Kidney tubule cell (primary cell): ENCODE data around the gene DEAF1.
"Not testable (repeated sequence)": the region's sequence is repeated elsewhere in the genome, so short reads cannot be mapped to it uniquely, and the experiment has no call there.

Experiments used
- DNase-seq: peaks from one replicate; pipeline ENCODE4 v3.0.0-alpha.2; 2018; ENCODE audit warnings: low spot score

The DEAF1 gene

DNA sequence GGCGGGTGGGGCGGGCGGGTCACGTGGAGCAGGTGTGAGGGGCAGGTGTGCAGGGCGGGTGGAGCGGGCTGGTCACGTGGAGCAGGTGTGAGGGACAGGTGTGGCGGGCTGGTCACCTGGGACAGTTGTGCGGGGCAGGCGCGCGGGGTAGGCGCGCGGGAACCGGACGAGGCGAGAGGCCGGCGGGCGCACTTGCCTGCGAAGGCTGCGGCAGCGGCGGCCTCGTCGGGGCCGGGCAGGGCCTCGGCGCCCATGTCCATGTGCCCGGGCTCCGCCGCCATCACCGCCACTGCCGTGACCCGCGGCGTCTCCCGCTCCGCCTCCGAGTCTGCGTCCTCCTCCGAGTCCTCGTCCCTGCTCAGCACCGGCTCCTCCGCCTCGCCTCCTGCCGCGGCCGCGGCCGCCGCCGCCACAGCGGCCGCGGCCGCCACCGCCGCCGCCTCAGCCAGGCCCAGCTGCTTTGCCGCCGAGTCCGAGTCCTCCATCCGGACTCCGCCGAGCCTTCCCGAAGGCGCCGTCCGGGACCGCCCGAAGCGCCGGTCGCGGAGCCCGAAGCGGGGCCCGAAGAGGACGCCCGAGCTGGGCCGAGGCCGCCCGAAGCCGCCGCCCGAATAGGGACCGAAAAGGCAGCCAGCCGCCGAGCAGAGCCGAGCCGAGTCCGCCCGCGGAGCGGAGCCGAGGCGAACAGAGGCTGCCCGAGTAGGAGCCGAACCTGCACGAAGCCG is at the start of gene DEAF1:
Gene DEAF1, minus strand, starts transcription at position 660 of the 725 bp plus-strand sequence. Its CDS starts 175 bp downstream, at position 485.
- peak; percentile 98 for DNase-seq

DNA sequence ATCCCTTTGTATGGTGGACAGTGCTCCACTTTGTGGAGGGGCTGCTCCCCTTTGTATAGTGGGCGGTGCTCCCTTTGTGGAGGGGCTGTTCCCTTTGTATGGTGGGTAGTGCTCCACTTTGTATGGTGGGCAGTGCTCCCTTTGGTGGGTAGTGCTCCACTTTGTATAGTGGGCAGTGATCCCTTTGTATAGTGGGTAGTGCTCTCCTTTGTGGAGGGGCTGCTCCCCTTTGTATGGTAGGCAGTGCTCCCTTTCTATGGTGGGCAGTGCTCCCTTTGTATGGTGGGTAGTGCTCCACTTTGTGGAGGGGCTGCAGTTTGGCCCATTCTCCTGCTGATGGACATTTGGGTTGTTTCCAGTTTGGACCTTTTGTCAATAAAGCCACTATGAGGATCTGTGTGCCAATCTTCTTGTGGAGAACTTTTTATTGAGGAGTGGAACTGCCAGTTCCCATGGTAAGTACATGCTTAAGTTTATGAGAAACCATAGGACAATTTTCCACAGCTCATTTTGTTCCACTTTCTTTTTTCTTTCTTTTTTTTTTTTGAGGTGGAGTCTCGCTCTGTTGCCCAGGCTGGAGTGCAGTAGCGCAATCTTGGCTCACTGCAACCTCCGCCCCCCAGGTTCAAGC is 47.7 kb upstream of the DEAF1 start:
- DNase-seq, result no peak

- DNase-seq, result peak; percentile 26
These were observed 47.1 kb upstream of the DEAF1 start for GRCh38 chr11:742156-742546.

DNA sequence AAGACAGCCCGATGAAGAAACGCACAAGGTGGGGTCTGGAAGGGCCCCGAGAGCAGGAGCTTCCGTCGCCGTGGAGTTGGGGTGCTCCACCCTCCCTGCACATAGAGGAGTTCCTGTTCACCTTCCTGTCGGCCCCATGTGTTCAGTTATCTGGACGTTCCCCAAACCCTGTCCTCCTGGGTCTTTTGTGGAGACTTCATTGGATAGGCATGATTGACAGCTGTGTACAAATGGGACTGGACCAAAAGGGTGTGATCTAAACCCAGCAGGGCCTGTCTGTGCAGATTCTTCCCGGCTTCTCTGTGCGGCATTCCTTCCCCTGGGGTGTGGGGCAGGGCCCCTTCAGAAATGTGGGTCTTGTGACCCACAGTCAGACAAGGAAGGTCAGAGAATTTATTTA is 42.9 kb upstream of the DEAF1 start:
- DNase-seq, result not testable (repeated sequence)

- no peak for DNase-seq
These were observed 42.3 kb upstream of the DEAF1 start for GRCh38 chr11:737366-737765.

- DNase-seq, result not testable (repeated sequence)
These were observed 39.5 kb upstream of the DEAF1 start for GRCh38 chr11:734541-734940.

DNA sequence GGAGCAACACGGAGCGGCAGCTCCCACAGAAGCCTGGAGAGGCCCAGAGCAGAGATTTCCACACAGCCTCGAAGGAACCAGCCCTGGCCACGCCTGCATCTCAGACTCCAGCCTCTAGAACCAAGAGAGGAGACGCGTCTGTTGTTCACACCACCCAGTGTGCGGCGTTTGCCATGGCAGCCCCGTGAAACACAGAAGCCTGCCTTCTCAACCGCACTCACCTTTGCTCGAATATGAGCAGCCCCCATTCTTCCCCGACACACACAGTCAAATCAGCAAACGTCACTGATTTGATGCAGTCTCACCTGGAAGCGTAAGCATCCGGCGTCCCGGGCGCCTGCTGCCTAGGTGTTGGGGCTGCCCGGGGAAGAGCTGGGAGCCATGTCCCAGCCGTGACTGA is 38.0 kb upstream of the DEAF1 start:
- no peak for DNase-seq

- no peak for DNase-seq
These were observed 34.6 kb upstream of the DEAF1 start for GRCh38 chr11:729492-730074.

DNA sequence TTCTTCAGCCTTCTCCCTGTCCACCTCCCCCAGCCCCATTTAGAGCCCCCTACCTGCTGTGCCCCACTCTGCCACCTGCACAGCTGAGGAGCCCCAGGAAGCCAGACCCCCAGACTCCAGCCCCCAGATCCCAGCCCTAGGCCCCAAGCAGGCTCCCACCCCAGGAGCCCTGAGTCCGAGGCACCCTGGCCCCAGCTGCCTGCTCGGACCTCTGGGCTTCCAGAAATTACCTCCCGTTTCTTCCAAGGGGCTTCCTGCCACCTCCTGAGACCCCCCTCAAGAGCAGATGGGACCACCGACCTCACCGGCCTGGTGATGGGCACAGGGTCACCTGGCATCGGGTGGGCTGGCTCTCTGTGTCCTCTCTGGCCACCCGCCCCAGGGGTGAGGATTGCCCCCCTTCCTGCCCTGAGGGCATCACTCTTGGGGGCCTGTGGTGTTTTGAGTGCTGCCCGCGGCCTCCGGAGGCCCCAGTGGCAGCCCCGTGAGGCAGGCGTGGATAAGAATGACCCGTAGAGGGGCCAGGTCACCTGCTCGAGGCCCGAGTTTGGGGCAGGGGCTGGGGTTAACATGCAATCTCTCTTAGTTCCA is 34.0 kb upstream of the DEAF1 start:
- no peak for DNase-seq

GRCh38 chr11:727859-728748 is 33.1 kb upstream of the DEAF1 start:
- DNase-seq, result peak; percentile 98

DNA sequence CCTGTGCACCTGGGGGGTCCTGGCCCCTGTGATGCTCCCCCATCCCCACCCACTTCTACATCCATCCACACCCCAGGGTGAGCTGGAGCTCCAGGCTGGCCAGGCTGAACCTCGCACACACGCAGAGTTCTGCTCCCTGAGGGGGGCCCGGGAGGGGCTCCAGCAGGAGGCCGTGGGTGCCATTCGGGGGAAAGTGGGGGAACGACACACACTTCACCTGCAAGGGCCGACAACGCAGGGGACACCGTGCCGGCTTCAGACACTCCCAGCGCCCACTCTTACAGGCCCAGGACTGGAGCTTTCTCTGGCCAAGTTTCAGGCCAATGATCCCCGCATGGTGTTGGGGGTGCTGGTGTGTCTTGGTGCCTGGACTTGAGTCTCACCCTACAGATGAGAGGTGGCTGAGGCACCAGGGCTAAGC is 32.3 kb upstream of the DEAF1 start:
- no peak for DNase-seq

DNA sequence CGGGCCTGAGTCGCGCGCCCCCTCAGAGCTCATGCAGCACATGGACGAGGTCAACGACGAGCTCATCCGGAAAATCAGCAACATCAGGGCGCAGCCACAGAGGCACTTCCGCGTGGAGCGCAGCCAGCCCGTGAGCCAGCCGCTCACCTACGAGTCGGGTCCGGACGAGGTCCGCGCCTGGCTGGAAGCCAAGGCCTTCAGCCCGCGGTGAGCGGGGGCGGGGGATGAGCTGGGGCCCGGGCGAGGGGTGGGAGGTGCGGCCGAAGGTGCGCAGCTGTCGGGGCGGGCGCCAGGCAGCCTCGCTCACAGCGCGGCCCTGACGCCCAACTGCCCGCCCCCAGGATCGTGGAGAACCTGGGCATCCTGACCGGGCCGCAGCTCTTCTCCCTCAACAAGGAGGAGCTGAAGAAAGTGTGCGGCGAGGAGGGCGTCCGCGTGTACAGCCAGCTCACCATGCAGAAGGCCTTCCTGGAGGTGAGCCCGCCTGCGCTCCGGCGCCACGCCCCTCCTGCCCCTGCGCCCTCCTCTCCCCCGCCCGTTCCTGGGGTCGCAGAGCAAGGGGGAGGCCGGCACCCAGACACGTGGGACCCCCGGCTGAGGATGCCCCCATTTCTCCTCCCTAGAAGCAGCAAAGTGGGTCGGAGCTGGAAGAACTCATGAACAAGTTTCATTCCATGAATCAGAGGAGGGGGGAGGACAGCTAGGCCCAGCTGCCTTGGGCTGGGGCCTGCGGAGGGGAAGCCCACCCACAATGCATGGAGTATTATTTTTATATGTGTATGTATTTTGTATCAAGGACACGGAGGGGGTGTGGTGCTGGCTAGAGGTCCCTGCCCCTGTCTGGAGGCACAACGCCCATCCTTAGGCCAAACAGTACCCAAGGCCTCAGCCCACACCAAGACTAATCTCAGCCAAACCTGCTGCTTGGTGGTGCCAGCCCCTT is 31.5 kb upstream of the DEAF1 start:
- peak; percentile 84 for DNase-seq

DNA sequence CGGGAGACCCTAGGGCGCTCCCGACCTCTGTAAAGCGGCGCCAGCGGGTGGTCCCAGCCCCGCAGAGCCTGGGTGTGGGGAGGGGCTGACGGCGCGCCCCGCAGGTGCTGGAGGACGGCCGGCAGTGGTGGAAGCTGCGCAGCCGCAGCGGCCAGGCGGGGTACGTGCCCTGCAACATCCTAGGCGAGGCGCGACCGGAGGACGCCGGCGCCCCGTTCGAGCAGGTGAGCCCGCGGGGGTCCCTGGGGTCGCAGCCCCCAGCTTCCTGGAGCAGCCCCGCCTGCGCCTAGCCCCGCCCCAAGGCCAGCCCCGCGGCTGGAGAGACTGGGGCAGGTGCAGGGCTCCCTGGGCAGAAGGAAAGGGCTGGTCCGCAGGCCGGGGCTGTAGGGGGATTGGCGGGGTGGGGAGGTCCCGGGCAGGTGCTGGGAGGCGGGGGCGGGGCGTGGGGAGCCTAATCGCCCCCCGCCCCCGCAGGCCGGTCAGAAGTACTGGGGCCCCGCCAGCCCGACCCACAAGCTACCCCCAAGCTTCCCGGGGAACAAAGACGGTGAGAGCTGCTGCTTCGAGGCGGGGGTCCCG is 30.7 kb upstream of the DEAF1 start:
- no peak for DNase-seq

DNA sequence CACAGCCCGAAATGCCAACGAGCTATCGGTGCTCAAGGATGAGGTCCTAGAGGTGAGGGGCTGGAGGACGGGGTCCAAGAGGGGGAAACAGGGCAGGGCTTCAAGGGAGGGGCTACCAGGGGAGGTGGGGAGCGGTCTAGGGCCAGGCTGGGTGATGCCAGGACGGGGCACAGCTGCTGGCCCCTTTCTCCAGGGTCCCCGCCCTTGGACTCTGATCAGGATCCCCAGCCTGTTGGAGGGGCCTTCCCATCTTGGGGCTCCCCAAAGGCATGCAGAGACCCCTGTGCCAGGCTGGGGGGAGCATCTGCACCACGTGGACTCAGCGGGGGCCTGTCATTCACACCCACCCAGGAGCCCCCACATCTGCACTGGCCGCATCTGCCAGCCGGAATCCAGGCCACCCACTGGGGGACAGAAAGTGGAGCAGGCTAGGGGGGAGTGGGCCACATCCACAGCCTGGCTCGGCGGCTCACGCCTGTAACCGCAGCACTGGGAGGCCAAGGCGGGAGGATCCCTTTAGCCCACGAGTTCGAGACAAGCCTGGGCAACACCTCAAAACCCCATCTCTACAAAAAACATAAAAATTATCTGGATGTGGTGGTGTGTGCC is 29.9 kb upstream of the DEAF1 start:
- no peak for DNase-seq

GRCh38 chr11:724049-724777 is 29.2 kb upstream of the DEAF1 start:
- no peak for DNase-seq

- peak; percentile 64 for DNase-seq
These were observed 28.3 kb upstream of the DEAF1 start for GRCh38 chr11:723120-723883.

DNA sequence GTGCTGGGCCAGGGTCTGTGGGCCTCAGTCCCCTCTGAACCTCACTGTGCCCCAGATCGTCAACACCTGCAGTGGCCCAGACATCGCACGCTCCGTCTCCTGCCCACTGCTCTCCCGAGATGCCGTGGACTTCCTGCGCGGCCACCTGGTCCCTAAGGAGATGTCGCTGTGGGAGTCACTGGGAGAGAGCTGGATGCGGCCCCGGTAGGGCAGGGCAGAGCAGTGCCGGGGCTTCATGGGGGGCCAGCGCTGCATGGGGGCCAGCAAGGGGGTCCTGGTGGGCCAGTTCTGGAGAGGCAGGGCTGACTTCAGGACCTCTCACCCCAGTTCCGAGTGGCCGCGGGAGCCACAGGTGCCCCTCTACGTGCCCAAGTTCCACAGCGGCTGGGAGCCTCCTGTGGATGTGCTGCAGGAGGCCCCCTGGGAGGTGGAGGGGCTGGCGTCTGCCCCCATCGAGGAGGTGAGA is 27.4 kb upstream of the DEAF1 start:
- no peak for DNase-seq

DNA sequence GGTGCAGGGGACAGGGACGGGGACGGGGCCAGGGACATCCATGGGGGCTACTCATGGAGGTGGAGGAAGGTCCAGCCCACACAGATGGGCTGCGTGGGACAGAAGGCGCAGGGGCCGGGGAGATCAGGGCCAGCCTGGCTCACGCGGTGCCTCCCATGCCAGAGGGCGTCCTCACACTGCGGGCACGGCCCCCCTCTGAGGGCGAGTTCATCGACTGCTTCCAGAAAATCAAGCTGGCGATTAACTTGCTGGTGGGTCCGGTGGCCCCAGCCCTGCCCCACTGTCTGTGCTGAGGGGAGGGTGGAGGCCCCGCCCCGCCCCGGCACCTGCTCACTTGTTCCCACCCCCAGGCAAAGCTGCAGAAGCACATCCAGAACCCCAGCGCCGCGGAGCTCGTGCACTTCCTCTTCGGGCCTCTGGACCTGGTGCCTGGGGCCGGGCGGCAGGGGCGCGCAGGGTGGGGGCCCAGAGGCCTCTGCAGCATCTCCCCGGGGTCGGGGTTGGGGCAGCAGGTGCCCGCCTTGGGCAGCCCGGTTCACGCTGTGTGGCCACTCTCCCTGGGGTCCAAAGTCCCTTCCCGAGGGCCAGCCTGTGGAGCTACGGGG is 26.8 kb upstream of the DEAF1 start:
- DNase-seq, result no peak
